Measurements from ENCODE around the gene OTX2.

The OTX2 gene

DNA sequence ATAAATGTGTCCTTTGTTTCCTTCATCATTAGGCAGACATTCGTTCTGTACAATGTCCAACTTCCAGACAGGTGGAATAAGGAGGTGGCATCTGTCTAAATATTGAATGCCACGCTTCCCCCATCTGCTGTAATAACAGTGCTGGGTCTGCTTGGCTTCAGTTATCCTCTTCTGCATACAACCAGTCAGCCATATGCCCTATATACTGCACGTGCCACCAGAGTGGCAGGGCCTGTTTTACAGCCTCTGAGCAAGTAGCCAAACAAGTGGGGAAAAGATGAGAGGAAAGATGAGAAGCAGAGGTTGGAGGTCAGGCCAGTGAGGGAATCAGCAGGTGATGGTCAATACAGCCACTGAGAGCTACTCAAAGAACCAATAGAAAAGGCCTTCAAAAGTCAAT is 55.4 kb downstream of the OTX2 start:
- in situ Hi-C loops (cut with MboI; ENCODE audit: low pct_unique_long_range_greater_than_20kb, low sequenced_read_pairs, unreplicated experiment) = no loop called here
- DNase-seq (ENCODE audit: low spot score) = no peak
- TF ChIP-seq, protein P1, sequence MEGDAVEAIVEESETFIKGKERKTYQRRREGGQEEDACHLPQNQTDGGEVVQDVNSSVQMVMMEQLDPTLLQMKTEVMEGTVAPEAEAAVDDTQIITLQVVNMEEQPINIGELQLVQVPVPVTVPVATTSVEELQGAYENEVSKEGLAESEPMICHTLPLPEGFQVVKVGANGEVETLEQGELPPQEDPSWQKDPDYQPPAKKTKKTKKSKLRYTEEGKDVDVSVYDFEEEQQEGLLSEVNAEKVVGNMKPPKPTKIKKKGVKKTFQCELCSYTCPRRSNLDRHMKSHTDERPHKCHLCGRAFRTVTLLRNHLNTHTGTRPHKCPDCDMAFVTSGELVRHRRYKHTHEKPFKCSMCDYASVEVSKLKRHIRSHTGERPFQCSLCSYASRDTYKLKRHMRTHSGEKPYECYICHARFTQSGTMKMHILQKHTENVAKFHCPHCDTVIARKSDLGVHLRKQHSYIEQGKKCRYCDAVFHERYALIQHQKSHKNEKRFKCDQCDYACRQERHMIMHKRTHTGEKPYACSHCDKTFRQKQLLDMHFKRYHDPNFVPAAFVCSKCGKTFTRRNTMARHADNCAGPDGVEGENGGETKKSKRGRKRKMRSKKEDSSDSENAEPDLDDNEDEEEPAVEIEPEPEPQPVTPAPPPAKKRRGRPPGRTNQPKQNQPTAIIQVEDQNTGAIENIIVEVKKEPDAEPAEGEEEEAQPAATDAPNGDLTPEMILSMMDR (IDR thresholded peaks at IDR 0.05; ENCODE audit: extremely low read depth, insufficient read depth, missing control alignments) = no peak

DNA sequence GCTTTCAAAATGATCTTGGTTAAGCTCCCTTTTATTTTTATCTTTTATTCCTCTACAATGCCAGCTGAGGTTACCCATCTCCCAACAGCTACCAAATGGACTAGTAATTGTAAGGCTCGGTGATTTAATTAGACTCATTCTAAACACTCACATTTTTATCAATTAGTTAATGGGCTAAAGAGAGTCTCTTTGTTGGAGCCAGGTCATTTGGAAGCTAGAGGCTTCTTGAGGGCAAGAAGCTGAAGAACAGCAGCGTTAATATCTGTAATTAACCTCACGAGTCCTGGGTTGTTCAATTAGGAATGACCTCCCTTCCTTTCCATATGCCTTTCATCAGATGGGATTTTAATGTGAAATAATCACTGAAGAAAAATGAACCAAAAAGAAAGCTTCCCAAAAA is 56.9 kb downstream of the OTX2 start:
- TF ChIP-seq, protein P1 (IDR thresholded peaks at IDR 0.05; ENCODE audit: extremely low read depth, insufficient read depth, missing control alignments) = no peak
- no peak for DNase-seq (ENCODE audit: low spot score)
- in situ Hi-C loops (cut with MboI; ENCODE audit: low pct_unique_long_range_greater_than_20kb, low sequenced_read_pairs, unreplicated experiment) = no loop called here

- TF ChIP-seq, protein P1 (IDR thresholded peaks at IDR 0.05; ENCODE audit: extremely low read depth, insufficient read depth, missing control alignments) = no peak
- in situ Hi-C loops (cut with MboI; ENCODE audit: low pct_unique_long_range_greater_than_20kb, low sequenced_read_pairs, unreplicated experiment) = no loop called here
- DNase-seq (ENCODE audit: low spot score) = no peak
Observed at GRCh38 chr14:56752428-56752827, 57.9 kb downstream of the OTX2 start.

GRCh38 chr14:56751471-56751870 is 58.8 kb downstream of the OTX2 start:
- in situ Hi-C loops (cut with MboI; ENCODE audit: low pct_unique_long_range_greater_than_20kb, low sequenced_read_pairs, unreplicated experiment) = no loop called here
- DNase-seq (ENCODE audit: low spot score) = no peak
- TF ChIP-seq, protein P1 (IDR thresholded peaks at IDR 0.05; ENCODE audit: extremely low read depth, insufficient read depth, missing control alignments) = no peak
